Measurements from ENCODE around the gene OR2V1.

OR2V1 gene

GRCh38 chr5:181129601-181130000 lies 1.4 kb downstream of the OR2V1 start:
- peak overlapping the region; percentile 72 for H3K4me2 ChIP-seq
- H3K27me3 ChIP-seq: no peaks in the 10 kb centered on the region
- no peak overlapping the region for H3K4me3 ChIP-seq
- TF ChIP-seq Cebpa-rat (IDR thresholded peaks at IDR 0.05): no peak
- no peak overlapping the region for H3K9ac ChIP-seq
- no peaks in the 10 kb centered on the region for H3K36me3 ChIP-seq
- H3K9me3 ChIP-seq: no peaks in the 10 kb centered on the region
- peaks cover 45% of the 10 kb centered on the region for H3K4me1 ChIP-seq
- no peaks in the 10 kb centered on the region for H4K20me1 ChIP-seq
- H3K27ac ChIP-seq: no peak overlapping the region

GRCh38 chr5:181127907-181128626 lies 2.9 kb downstream of the OR2V1 start:
- TF ChIP-seq Cebpa-rat (IDR thresholded peaks at IDR 0.05): no peak
- Histone ChIP-seq H3K27me3 (no peaks in the 10 kb centered on the region), H3K4me3 (no peak overlapping the region), H4K20me1 (no peaks in the 10 kb centered on the region), H3K27ac (no peak overlapping the region), H3K9me3 (no peaks in the 10 kb centered on the region), H3K4me1 (peaks cover 45% of the 10 kb centered on the region), H3K4me2 (peak overlapping the region; percentile 72), H3K36me3 (no peaks in the 10 kb centered on the region), H3K9ac (no peak overlapping the region)

- peaks cover 45% of the 10 kb centered on the region for H3K4me1 ChIP-seq
- H3K4me2 ChIP-seq: peak overlapping the region; percentile 72
- no peak for TF ChIP-seq Cebpa-rat (IDR thresholded peaks at IDR 0.05)
- H3K9ac ChIP-seq: no peak overlapping the region
- H3K27ac ChIP-seq: no peak overlapping the region
- H3K36me3 ChIP-seq: no peaks in the 10 kb centered on the region
- H3K4me3 ChIP-seq: no peak overlapping the region
- H4K20me1 ChIP-seq: no peaks in the 10 kb centered on the region
- no peaks in the 10 kb centered on the region for H3K27me3 ChIP-seq
- H3K9me3 ChIP-seq: no peaks in the 10 kb centered on the region
Observed at GRCh38 chr5:181127456-181127855, 3.5 kb downstream of the OR2V1 start.

- H3K4me2 ChIP-seq: no peak overlapping the region
- H3K4me1 ChIP-seq: peaks cover 45% of the 10 kb centered on the region
- no peak overlapping the region for H3K4me3 ChIP-seq
- H3K9ac ChIP-seq: no peak overlapping the region
- H3K27ac ChIP-seq: no peak overlapping the region
- no peaks in the 10 kb centered on the region for H3K9me3 ChIP-seq
- no peaks in the 10 kb centered on the region for H3K27me3 ChIP-seq
- TF ChIP-seq Cebpa-rat (IDR thresholded peaks at IDR 0.05): no peak
- no peaks in the 10 kb centered on the region for H3K36me3 ChIP-seq
- no peaks in the 10 kb centered on the region for H4K20me1 ChIP-seq
Observed at GRCh38 chr5:181126841-181127240, 4.1 kb downstream of the OR2V1 start.

GRCh38 chr5:181124526-181124925 lies 6.4 kb downstream of the OR2V1 start:
- no peaks in the 10 kb centered on the region for H3K36me3 ChIP-seq
- H3K9me3 ChIP-seq: no peaks in the 10 kb centered on the region
- H3K27me3 ChIP-seq: no peaks in the 10 kb centered on the region
- no peak overlapping the region for H3K9ac ChIP-seq
- H3K4me3 ChIP-seq: no peak overlapping the region
- TF ChIP-seq Cebpa-rat (IDR thresholded peaks at IDR 0.05): no peak
- no peaks in the 10 kb centered on the region for H4K20me1 ChIP-seq
- H3K4me1 ChIP-seq: peaks cover 23% of the 10 kb centered on the region
- no peak overlapping the region for H3K27ac ChIP-seq
- no peak overlapping the region for H3K4me2 ChIP-seq

GRCh38 chr5:181121675-181122561 lies 9.1 kb downstream of the OR2V1 start:
- H3K9me3 ChIP-seq: no peaks in the 10 kb centered on the region
- no peak overlapping the region for H3K4me3 ChIP-seq
- no peak for TF ChIP-seq Cebpa-rat (IDR thresholded peaks at IDR 0.05)
- no peak overlapping the region; the same call in 1 of the 2 replicates for H3K4me2 ChIP-seq
- H3K4me1 ChIP-seq: no peaks in the 10 kb centered on the region
- no peaks in the 10 kb centered on the region for H4K20me1 ChIP-seq
- H3K9ac ChIP-seq: no peak overlapping the region
- no peaks in the 10 kb centered on the region for H3K36me3 ChIP-seq
- no peak overlapping the region for H3K27ac ChIP-seq
- H3K27me3 ChIP-seq: no peaks in the 10 kb centered on the region

- Histone ChIP-seq H3K27ac (no peak overlapping the region), H3K4me1 (no peaks in the 10 kb centered on the region), H3K4me2 (no peak overlapping the region)
Observed at GRCh38 chr5:181120761-181121160, 10.2 kb downstream of the OR2V1 start.

GRCh38 chr5:181120306-181120705 lies 10.7 kb downstream of the OR2V1 start:
- Histone ChIP-seq H3K27ac (no peak overlapping the region), H3K9ac (no peak overlapping the region), H3K36me3 (no peaks in the 10 kb centered on the region), H4K20me1 (no peaks in the 10 kb centered on the region), H3K4me3 (no peak overlapping the region), H3K4me1 (no peaks in the 10 kb centered on the region), H3K9me3 (no peaks in the 10 kb centered on the region), H3K4me2 (no peak overlapping the region), H3K27me3 (peaks cover 2% of the 10 kb centered on the region; the same call in 1 of the 2 replicates)
- no peak for TF ChIP-seq Cebpa-rat (IDR thresholded peaks at IDR 0.05)

More at GRCh38 chr5:181120761-181121160, 10.2 kb downstream of the OR2V1 start:
- Histone ChIP-seq H3K36me3 (no peaks in the 10 kb centered on the region), H3K27me3 (no peaks in the 10 kb centered on the region), H3K9me3 (no peaks in the 10 kb centered on the region), H3K9ac (no peak overlapping the region), H4K20me1 (no peaks in the 10 kb centered on the region), H3K4me3 (no peak overlapping the region)
- TF ChIP-seq Cebpa-rat (IDR thresholded peaks at IDR 0.05): no peak

- Histone ChIP-seq H3K4me2 (no peak overlapping the region), H3K9me3 (peaks cover 7% of the 10 kb centered on the region), H3K27ac (no peak overlapping the region), H4K20me1 (no peaks in the 10 kb centered on the region), H3K27me3 (peaks cover 7% of the 10 kb centered on the region; the same call in 1 of the 2 replicates), H3K4me3 (no peak overlapping the region), H3K9ac (no peak overlapping the region), H3K4me1 (no peaks in the 10 kb centered on the region), H3K36me3 (no peaks in the 10 kb centered on the region)
- no peak for TF ChIP-seq Cebpa-rat (IDR thresholded peaks at IDR 0.05)
Observed at GRCh38 chr5:181119105-181119504, 11.9 kb downstream of the OR2V1 start.

GRCh38 chr5:181118369-181118768 lies 12.6 kb downstream of the OR2V1 start:
- TF ChIP-seq Cebpa-rat (IDR thresholded peaks at IDR 0.05): no peak
- Histone ChIP-seq H3K4me2 (no peak overlapping the region), H3K9me3 (peaks cover 13% of the 10 kb centered on the region), H3K4me1 (no peaks in the 10 kb centered on the region), H4K20me1 (no peaks in the 10 kb centered on the region), H3K9ac (no peak overlapping the region), H3K36me3 (no peaks in the 10 kb centered on the region), H3K27me3 (peaks cover 7% of the 10 kb centered on the region; the same call in 1 of the 2 replicates), H3K4me3 (no peak overlapping the region), H3K27ac (no peak overlapping the region)
